Muscle of leg (tissue), 11 donors: ENCODE data around the gene CNGA1. TPM values are rescaled to one million over a fixed set of nuclear protein-coding genes. Genes with fewer than 3 reads are reported as not detected.
A peak's percentile ranks its signal among the peaks of the same experiment; 100 is the strongest.

Experiments
- DNase-seq: peaks from one replicate; pipeline ENCODE4 v3.0.0; 2013
- H3K27ac ChIP-seq: one replicate; pipeline ENCODE4 v1.5.1; 2013; ENCODE audit warnings: mild to moderate bottlenecking, low read length, control low read depth
- H3K27me3 ChIP-seq: one replicate; pipeline ENCODE4 v1.6.1; 2013; ENCODE audit warnings: low read length; ENCODE audit not compliant: control insufficient read depth, insufficient read depth
- H3K36me3 ChIP-seq: one replicate; pipeline ENCODE4 v1.6.1; 2013; ENCODE audit warnings: low read length; ENCODE audit not compliant: control insufficient read depth, insufficient read depth
- H3K4me1 ChIP-seq: one replicate; pipeline ENCODE4 v1.6.1; 2013; ENCODE audit warnings: low read length; ENCODE audit not compliant: control insufficient read depth, insufficient read depth
- H3K4me3 ChIP-seq: one replicate; pipeline ENCODE4 v1.5.1; 2013; ENCODE audit warnings: low read length, control low read depth
- H3K9me3 ChIP-seq: replicated peaks from 2 replicates; pipeline ENCODE4 v1.6.1; 2013; ENCODE audit warnings: low read depth, low read length; ENCODE audit not compliant: control insufficient read depth
- WGBS: methylation state at CpG from one replicate; pipeline ENCODE4 v1.1.5; 2013; ENCODE audit warnings: missing lambda C conversion rate; ENCODE audit not compliant: insufficient coverage; 5-methylcytosine and 5-hydroxymethylcytosine counted together
- polyA plus RNA-seq, 8 donors: library from polyadenylated mRNA; unstranded; fragments of 120-200 nt; gene quantifications; one replicate each; pipeline versions ENCODE4 v1.2.1 to v1.2.3, GENCODE V29; 2013; ENCODE audit warnings: inconsistent platforms in 1 of 8, low replicate concordance in 1 of 8; ENCODE audit not compliant: insufficient read length in 8 of 8, insufficient read depth in 1 of 8
- total RNA-seq: library from RNA; stranded (reverse); fragments of 120-200 nt; gene quantifications from one replicate; pipeline ENCODE4 v1.2.4, GENCODE V29; 2013

CNGA1 gene
- total and polyA plus RNA-seq, 9 donors, result 0.13 to 0.70 (median 0.32) TPM

GRCh38 chr4:47990145-47990544, 26.3 kb downstream of the CNGA1 start:
- peaks cover 4% of the 10 kb centered on the region for H3K9me3 ChIP-seq
- WGBS, result 85% methylated on average over 4 of the region's 5 CpGs
- DNase-seq, result no peak
- H3K36me3 ChIP-seq, result no peaks in the 10 kb centered on the region
- no peak overlapping the region for H3K4me3 ChIP-seq
- H3K27me3 ChIP-seq, result no peaks in the 10 kb centered on the region
- no peak overlapping the region for H3K27ac ChIP-seq
- no peaks in the 10 kb centered on the region for H3K4me1 ChIP-seq

DNA sequence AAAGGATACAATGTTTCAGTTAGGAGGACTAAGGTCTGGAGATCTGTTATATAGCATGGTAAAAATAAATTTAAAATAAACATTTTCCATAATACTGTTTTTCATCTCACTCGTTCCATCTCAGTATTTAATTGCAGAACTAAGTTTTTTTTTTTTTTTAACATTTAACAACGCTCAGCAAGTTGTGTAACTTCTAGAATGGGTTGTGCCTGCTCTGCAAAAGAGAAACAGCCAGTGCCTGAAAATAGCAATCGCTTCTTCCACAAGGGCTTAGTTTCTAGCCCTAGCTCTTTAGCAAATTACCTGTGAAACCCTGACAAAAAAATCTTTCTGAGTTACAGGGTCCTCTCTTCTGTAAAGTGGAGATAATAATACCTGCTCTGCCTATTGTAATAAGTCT, 41.9 kb downstream of the CNGA1 start:
- no CpG with 5 or more reads among the region's 3 CpGs for WGBS
- Histone ChIP-seq H3K4me1 (no peaks in the 10 kb centered on the region), H3K36me3 (no peaks in the 10 kb centered on the region), H3K4me3 (no peak overlapping the region), H3K27me3 (no peaks in the 10 kb centered on the region), H3K27ac (no peak overlapping the region), H3K9me3 (no peaks in the 10 kb centered on the region)
- DNase-seq, result peak; percentile 35

DNA sequence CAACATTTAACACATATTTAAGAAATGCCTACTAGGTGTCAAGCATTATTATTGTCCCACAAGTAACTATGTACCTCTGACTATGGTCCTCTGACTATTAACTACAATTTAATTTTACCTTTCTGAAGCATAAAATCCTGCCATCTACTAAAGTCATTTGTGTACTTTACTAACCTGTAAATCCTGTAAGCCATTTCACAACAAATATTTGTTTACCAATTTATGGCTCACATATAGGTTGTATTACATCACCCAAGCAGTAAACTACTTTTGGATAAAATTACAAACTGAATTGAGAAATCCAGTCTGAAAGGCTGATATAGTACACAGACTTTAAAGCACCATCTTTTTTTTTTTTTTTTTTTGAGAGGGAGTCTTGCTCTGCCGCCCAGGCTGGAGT, 43.8 kb downstream of the CNGA1 start:
- no peaks in the 10 kb centered on the region for H3K9me3 ChIP-seq
- no peaks in the 10 kb centered on the region for H3K27me3 ChIP-seq
- no peak overlapping the region for H3K27ac ChIP-seq
- no CpG with 5 or more reads among the region's 1 CpG for WGBS
- no peak overlapping the region for H3K4me3 ChIP-seq
- H3K4me1 ChIP-seq, result no peaks in the 10 kb centered on the region
- DNase-seq, result no peak
- H3K36me3 ChIP-seq, result no peaks in the 10 kb centered on the region

- H3K9me3 ChIP-seq, result no peaks in the 10 kb centered on the region
- H3K4me3 ChIP-seq, result no peak overlapping the region
- H3K27me3 ChIP-seq, result no peaks in the 10 kb centered on the region
- WGBS, result no CpG with 5 or more reads among the region's 1 CpG
- H3K36me3 ChIP-seq, result no peaks in the 10 kb centered on the region
- peak; percentile 54 for DNase-seq
- no peak overlapping the region for H3K27ac ChIP-seq
- no peaks in the 10 kb centered on the region for H3K4me1 ChIP-seq
Measured at GRCh38 chr4:47972181-47972580, 44.3 kb downstream of the CNGA1 start.

- no peak overlapping the region for H3K4me3 ChIP-seq
- no peaks in the 10 kb centered on the region for H3K27me3 ChIP-seq
- H3K36me3 ChIP-seq, result no peaks in the 10 kb centered on the region
- H3K4me1 ChIP-seq, result no peaks in the 10 kb centered on the region
- no peak for DNase-seq
- no peaks in the 10 kb centered on the region for H3K9me3 ChIP-seq
- H3K27ac ChIP-seq, result no peak overlapping the region
Measured at GRCh38 chr4:47968847-47969246, 47.6 kb downstream of the CNGA1 start.

DNA sequence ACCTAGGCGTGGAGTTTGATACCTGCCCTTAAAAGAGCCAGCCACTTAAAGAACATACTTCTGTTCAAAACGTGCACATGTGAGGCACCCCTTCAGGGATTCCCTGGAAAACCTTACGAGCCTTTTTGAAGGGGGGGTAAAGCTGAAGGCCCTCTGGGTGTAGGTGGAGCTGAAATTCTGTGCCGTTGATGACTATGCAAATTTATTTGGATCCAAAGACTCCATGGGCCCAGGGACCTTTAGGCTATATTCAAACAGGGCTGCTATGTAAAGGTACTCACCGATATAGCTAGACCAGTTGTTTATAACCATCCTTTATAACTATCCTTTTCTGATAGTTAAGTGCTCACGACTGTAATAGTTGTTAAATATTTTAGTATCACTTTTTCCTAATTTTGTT, 61.8 kb downstream of the CNGA1 start:
- Histone ChIP-seq H3K27ac (no peak overlapping the region), H3K36me3 (no peaks in the 10 kb centered on the region), H3K4me3 (no peak overlapping the region), H3K27me3 (no peaks in the 10 kb centered on the region), H3K4me1 (no peaks in the 10 kb centered on the region), H3K9me3 (no peaks in the 10 kb centered on the region)
- WGBS, result 100% methylated on average over 1 of the region's 6 CpGs
- DNase-seq, result no peak

DNA sequence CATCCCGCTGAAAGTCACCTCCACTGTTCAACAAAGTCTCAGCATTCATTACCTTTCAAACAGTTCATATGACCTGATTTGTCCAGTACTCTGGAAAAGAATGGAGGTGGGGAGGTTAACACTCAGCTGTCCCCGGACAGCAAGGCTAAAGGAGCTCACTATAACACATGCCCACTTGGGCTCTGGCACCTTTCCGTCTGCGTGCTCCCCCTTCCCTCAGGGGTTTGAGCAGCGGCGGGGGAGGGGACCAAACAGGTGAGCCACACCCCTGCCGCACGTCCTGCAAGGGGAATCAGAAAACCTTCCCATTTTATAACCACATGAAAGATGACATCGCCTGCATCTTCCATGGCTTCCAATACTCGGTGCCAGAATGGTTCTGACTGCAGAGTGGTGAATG, 62.2 kb downstream of the CNGA1 start:
- no peaks in the 10 kb centered on the region for H3K4me1 ChIP-seq

DNA sequence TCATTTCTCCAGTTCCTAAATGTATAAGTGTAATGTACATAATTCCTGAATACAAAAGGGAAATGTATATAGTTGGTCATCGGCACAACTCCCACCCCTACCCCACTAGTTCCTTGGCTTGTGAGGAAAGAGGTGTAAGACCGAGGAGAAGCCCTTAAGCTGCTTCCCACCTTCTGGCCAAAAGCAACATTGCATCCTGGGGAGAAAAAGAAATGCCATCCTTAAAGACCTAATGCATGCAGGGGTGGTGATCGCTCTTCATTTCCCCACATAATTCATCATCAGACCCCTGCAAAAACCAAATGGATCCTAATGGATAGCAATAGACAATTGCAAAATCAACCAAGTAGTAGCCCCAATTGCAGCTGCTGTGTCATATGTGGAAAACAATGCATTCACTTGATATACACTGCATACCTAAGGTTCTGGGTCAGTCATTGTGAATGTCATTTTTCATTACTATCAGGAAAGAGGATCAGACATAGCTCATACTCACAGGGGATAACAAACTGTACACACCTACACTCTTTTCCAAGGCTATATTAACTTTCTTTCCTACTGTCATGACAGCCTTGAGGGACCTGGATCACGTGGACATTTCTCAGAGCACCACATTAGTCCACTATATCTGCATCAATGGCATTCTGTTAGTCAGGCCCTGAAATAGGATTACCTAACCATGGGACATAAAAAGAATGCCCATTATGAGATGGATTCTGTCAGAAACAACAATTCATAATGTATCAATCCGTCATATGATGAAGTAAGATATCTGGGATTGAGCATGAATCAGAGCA, 70.4 kb downstream of the CNGA1 start:
- Histone ChIP-seq H3K4me3 (no peak overlapping the region), H3K27ac (no peak overlapping the region), H3K27me3 (no peaks in the 10 kb centered on the region), H3K4me1 (no peaks in the 10 kb centered on the region), H3K36me3 (no peaks in the 10 kb centered on the region), H3K9me3 (no peaks in the 10 kb centered on the region)
- no peak for DNase-seq
- WGBS, result no CpG with 5 or more reads among the region's 5 CpGs

More for the DNA sequence above, 62.2 kb downstream of the CNGA1 start:
- H3K27ac ChIP-seq, result no peak overlapping the region
- H3K9me3 ChIP-seq, result no peaks in the 10 kb centered on the region
- no peak for DNase-seq
- no peaks in the 10 kb centered on the region for H3K36me3 ChIP-seq
- 58% methylated on average over 7 of the region's 10 CpGs for WGBS
- H3K4me3 ChIP-seq, result no peak overlapping the region
- no peaks in the 10 kb centered on the region for H3K27me3 ChIP-seq

DNA sequence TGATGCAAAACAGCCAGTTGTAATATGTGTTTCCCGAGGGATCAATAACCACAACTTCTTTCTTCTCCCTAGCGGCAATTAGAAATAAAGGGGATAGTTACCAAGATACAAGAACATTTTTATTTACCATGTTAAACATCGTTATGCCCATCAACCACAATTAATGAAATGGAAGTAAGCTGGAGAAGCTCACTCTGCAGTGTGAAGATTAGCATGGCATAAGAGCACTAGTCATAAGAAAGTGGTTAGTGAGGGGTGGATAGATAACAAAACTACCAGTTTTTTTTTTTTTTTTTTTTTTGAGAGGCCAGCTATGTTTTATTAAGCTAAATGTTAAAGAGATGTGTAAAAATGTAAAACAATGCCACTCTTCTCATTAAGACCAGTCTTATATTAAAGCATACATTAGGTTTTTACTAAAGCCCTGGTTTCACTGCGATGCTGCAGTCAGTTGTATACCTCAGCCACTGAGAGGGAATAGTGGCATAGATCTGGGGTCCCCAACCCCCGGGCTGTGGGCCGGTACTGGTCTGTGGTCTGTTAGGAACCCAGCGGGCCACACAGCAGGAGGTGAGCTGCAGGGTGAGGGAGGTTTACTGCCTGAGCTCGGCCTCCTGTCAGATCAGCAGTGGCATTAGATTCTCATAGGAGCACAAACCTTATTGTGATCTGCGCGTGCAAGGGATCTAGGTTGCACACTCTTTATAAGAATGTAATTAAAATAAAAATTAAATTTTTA, 74.2 kb downstream of the CNGA1 start:
- Histone ChIP-seq H3K27ac (no peak overlapping the region), H3K4me1 (no peaks in the 10 kb centered on the region), H3K9me3 (no peaks in the 10 kb centered on the region), H3K4me3 (no peak overlapping the region), H3K27me3 (no peaks in the 10 kb centered on the region), H3K36me3 (no peaks in the 10 kb centered on the region)
- WGBS, result no CpG with 5 or more reads among the region's 10 CpGs
- DNase-seq, result no peak

- Histone ChIP-seq H3K27ac (no peak overlapping the region), H3K4me1 (no peaks in the 10 kb centered on the region), H3K36me3 (no peaks in the 10 kb centered on the region), H3K27me3 (no peaks in the 10 kb centered on the region), H3K4me3 (no peak overlapping the region), H3K9me3 (no peaks in the 10 kb centered on the region)
- no peak for DNase-seq
- 96% methylated on average over 2 of the region's 5 CpGs for WGBS
Measured at GRCh38 chr4:47939456-47939855, 77.0 kb downstream of the CNGA1 start.
